OCI-LY7 (cell line): Measurements from ENCODE around the gene AK9. TPM values are rescaled to one million over a fixed set of nuclear protein-coding genes. Genes with fewer than 3 reads are reported as not detected.

Experiments used
- BruUV-seq: library from RNA; stranded (reverse); fragments of 400-500 nt; replicated peaks from 2 replicates; lab custom pipeline; 2021; lab: Mats Ljungman, UMichigan
- CTCF ChIA-PET: fragments of 300-600 bp; sonication (Branson Sonifier 250); formaldehyde crosslinking; loops from one replicate; lab custom pipeline; 2022; ENCODE audit warnings: antibody characterized with exemption; ENCODE audit not compliant: unreplicated experiment; lab: Charles Lee
- POLR2A ChIA-PET: fragments of 300-600 bp; sonication (Branson Sonifier 250); formaldehyde crosslinking; loops from one replicate; lab custom pipeline; 2022; ENCODE audit warnings: antibody characterized with exemption; lab: Charles Lee
- DNase-seq: peaks from one replicate; pipeline ENCODE4 v3.0.0-alpha.2; 2015; ENCODE audit warnings: low spot score
- H2AFZ ChIP-seq: fragments of 200-600 bp; sonication (generic), shearing (Covaris generic); 2 replicates; pipeline ENCODE4 v1.6.1; 2014; ENCODE audit warnings: mild to moderate bottlenecking, antibody characterized with exemption, low read length, moderate library complexity
- H3K27ac ChIP-seq: fragments of 200-600 bp; sonication (generic); 2 replicates; pipeline ENCODE4 v1.5.1; 2014; ENCODE audit warnings: mixed run types, low read depth, mild to moderate bottlenecking, moderate library complexity, low read length, inconsistent platforms; ENCODE audit not compliant: poor library complexity, severe bottlenecking
- H3K36me3 ChIP-seq: fragments of 200-600 bp; sonication (generic); 2 replicates; pipeline ENCODE4 v1.6.1; 2014; ENCODE audit warnings: mild to moderate bottlenecking, antibody characterized with exemption, low read length, moderate library complexity, mixed read lengths; ENCODE audit not compliant: insufficient read depth
- H3K4me1 ChIP-seq: fragments of 200-600 bp; sonication (generic); 2 replicates; pipeline ENCODE4 v1.5.1; 2014; ENCODE audit warnings: mild to moderate bottlenecking, low read length; ENCODE audit not compliant: insufficient read depth, poor library complexity, severe bottlenecking
- H3K4me2 ChIP-seq: fragments of 200-600 bp; sonication (generic); 2 replicates; pipeline ENCODE4 v1.6.1; 2014; ENCODE audit warnings: mild to moderate bottlenecking, low read length
- H3K4me3 ChIP-seq: fragments of 200-600 bp; sonication (generic); 2 replicates; pipeline ENCODE4 v1.5.1; 2014; ENCODE audit warnings: mild to moderate bottlenecking, low read depth, low read length; ENCODE audit not compliant: poor library complexity, severe bottlenecking
- H3K79me2 ChIP-seq: fragments of 200-600 bp; sonication (generic); 2 replicates; pipeline ENCODE4 v1.6.1; 2016; ENCODE audit warnings: low read depth, mild to moderate bottlenecking, low read length, moderate library complexity, mixed read lengths; ENCODE audit not compliant: insufficient read depth
- H3K9me2 ChIP-seq: fragments of 200-600 bp; sonication (generic); 2 replicates; pipeline ENCODE4 v1.6.1; 2016; ENCODE audit warnings: mild to moderate bottlenecking, low read length, mixed read lengths; ENCODE audit not compliant: insufficient read depth
- H3K9me3 ChIP-seq: fragments of 200-600 bp; sonication (generic); 2 replicates; pipeline ENCODE4 v1.6.1; 2014; ENCODE audit warnings: mild to moderate bottlenecking, mixed run types, low read length, mixed read lengths
- H4K20me1 ChIP-seq: fragments of 200-600 bp; sonication (generic); 2 replicates; pipeline ENCODE4 v1.6.1; 2014; ENCODE audit warnings: mild to moderate bottlenecking, antibody characterized with exemption, low read length, moderate library complexity, mixed read lengths; ENCODE audit not compliant: insufficient read depth
- EZH2phosphoT487 ChIP-seq: fragments of 200-600 bp; sonication (generic); IDR thresholded peaks from 2 replicates; pipeline ENCODE4 v1.6.1; 2018; ENCODE audit warnings: low read depth, borderline replicate concordance, mild to moderate bottlenecking, mixed run types, antibody characterized with exemption, low read length, moderate library complexity, mixed read lengths
- intact Hi-C: fragments of 100-400 bp; cut with micrococcal nuclease; formaldehyde crosslinking; loops from one replicate; pipeline ENCODE4 v1.10.0; 2022; ENCODE audit not compliant: unreplicated experiment
- total RNA-seq, 2 experiments: library from RNA; depleted of rRNA in 1 of 2; stranded (reverse); fragments of >200 nt in 1 of 2; shearing (Covaris generic) in 1 of 2; gene quantifications; 2 replicates each; pipeline ENCODE4 v1.2.3, GENCODE V29; 2014 to 2022
- TF ChIP-seq, protein P1 (sequence below): fragments of 200-600 bp; sonication (generic); conservative IDR thresholded peaks from 2 replicates; pipeline ENCODE4 v1.5.1; 2014; ENCODE audit warnings: mild to moderate bottlenecking, antibody characterized with exemption, low read length, moderate library complexity, mixed read lengths

Gene AK9
- total RNA-seq, 2 experiments from 2014 or later = 4.9 to 6.7 TPM

DNA sequence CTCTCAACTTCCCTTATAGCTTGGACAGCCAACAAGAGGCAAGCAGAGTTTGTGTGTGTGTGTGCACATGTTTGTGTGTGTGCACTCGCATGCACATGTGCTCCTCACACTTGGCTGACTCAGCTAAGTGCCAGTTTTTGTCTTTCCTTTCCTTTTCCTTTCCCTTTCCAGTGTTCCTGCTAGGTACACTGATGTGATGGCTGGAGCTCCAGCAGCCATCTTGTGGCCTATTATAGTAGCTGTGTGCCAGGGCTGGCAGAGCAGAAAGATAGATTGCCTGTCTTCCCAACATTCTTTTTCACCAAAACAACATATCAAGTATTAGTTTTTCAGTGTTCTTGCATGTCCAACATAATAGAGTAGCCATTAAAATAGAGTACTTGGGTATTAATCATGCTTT lies 79.5 kb downstream of the AK9 start:
- DNase-seq = no peak
- BruUV-seq = no TSS peak
- no peaks in the 10 kb centered on the region for H3K79me2 ChIP-seq
- H3K4me3 ChIP-seq = no peak overlapping the region
- no peak overlapping the region for H3K27ac ChIP-seq
- TF ChIP-seq, protein P1, sequence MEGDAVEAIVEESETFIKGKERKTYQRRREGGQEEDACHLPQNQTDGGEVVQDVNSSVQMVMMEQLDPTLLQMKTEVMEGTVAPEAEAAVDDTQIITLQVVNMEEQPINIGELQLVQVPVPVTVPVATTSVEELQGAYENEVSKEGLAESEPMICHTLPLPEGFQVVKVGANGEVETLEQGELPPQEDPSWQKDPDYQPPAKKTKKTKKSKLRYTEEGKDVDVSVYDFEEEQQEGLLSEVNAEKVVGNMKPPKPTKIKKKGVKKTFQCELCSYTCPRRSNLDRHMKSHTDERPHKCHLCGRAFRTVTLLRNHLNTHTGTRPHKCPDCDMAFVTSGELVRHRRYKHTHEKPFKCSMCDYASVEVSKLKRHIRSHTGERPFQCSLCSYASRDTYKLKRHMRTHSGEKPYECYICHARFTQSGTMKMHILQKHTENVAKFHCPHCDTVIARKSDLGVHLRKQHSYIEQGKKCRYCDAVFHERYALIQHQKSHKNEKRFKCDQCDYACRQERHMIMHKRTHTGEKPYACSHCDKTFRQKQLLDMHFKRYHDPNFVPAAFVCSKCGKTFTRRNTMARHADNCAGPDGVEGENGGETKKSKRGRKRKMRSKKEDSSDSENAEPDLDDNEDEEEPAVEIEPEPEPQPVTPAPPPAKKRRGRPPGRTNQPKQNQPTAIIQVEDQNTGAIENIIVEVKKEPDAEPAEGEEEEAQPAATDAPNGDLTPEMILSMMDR = no peak
- no peak for TF ChIP-seq EZH2phosphoT487
- no peak overlapping the region for H2AFZ ChIP-seq
- H3K4me2 ChIP-seq = no peak overlapping the region
- POLR2A ChIA-PET = interaction anchor here (0.7 kb wide), 1 partner anchor 23 kb away, joined by 5 read pairs; no protein-coding TSS in a partner anchor
- no peaks in the 10 kb centered on the region for H3K4me1 ChIP-seq
- H4K20me1 ChIP-seq = no peaks in the 10 kb centered on the region
- H3K36me3 ChIP-seq = no peaks in the 10 kb centered on the region
- H3K9me3 ChIP-seq = no peaks in the 10 kb centered on the region
- intact Hi-C loops = no loop called here
- H3K9me2 ChIP-seq = no peaks in the 10 kb centered on the region
- CTCF ChIA-PET = no interaction called here

- Histone ChIP-seq H3K27ac (no peak overlapping the region), H3K9me3 (no peaks in the 10 kb centered on the region), H3K79me2 (no peaks in the 10 kb centered on the region), H4K20me1 (no peaks in the 10 kb centered on the region), H3K4me2 (no peak overlapping the region), H3K4me1 (no peaks in the 10 kb centered on the region), H3K4me3 (no peak overlapping the region), H3K9me2 (no peaks in the 10 kb centered on the region), H3K36me3 (no peaks in the 10 kb centered on the region), H2AFZ (no peak overlapping the region)
- BruUV-seq = no TSS peak
- ChIA-PET CTCF (no interaction called here), POLR2A (interaction anchor here (0.7 kb wide), 1 partner anchor 24 kb away, joined by 5 read pairs; no protein-coding TSS in a partner anchor)
- no peak for TF ChIP-seq EZH2phosphoT487
- TF ChIP-seq, protein P1 = no peak
- DNase-seq = no peak
- intact Hi-C loops = no loop called here
Measured at GRCh38 chr6:109610590-109610989, 80.4 kb downstream of the AK9 start.

DNA sequence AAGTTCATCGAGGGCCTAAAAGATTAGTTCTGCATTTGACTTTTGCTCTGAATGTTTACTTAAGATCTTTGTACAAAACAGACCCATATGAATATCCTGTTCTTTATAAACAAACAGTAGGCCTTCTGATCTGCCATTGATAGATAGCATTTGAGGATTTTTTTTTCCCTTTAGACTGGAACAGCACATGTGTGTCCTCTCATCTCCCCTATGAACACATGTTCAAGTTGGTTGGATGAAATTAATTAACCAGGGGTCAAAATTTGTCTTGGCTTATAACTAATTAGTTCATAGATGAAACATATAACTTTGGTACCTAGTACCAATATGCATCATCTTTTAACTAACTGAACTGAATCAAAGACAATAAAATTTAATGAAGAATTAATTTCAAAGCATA lies 81.3 kb downstream of the AK9 start:
- POLR2A ChIA-PET = no interaction called here
- intact Hi-C loops = no loop called here
- BruUV-seq = no TSS peak

More for the DNA sequence above, 81.3 kb downstream of the AK9 start:
- DNase-seq = no peak
- H3K9me2 ChIP-seq = no peaks in the 10 kb centered on the region
- no peaks in the 10 kb centered on the region for H3K4me1 ChIP-seq
- H4K20me1 ChIP-seq = no peaks in the 10 kb centered on the region
- CTCF ChIA-PET = no interaction called here
- no peak overlapping the region for H2AFZ ChIP-seq
- no peak overlapping the region for H3K27ac ChIP-seq
- H3K79me2 ChIP-seq = no peaks in the 10 kb centered on the region
- H3K36me3 ChIP-seq = no peaks in the 10 kb centered on the region
- no peak overlapping the region for H3K4me2 ChIP-seq
- no peak for TF ChIP-seq EZH2phosphoT487
- TF ChIP-seq, protein P1 = no peak
- H3K9me3 ChIP-seq = no peaks in the 10 kb centered on the region
- no peak overlapping the region for H3K4me3 ChIP-seq
